K562 (cell line): ENCODE results near the gene PEX19. TPM values are rescaled to one million over a fixed set of nuclear protein-coding genes. Genes with fewer than 3 reads are reported as not detected.

Experiments
- ATAC-seq: fragments of 200-7000 bp; cut with Tn5 transposase; 3 replicates; pipeline ENCODE4 v1.9.1; 2020; ENCODE audit warnings: moderate library complexity
- BruUV-seq: library from RNA; stranded (reverse); fragments of 400-500 nt; replicated peaks from 2 replicates; lab custom pipeline; 2021; lab: Mats Ljungman, UMichigan
- CTCF ChIA-PET: fragments of 300-600 bp; formaldehyde crosslinking; extraction: SDS; loops from one replicate; lab custom pipeline; 2021; ENCODE audit warnings: low intra/inter-chr PET ratio; lab: Yijun Ruan, JAX
- POLR2A ChIA-PET: fragments of 300-600, 350-650 bp; sonication (Branson Sonifier 250); formaldehyde crosslinking; extraction: SDS; loops from one replicate; lab custom pipeline; 2021; ENCODE audit warnings: antibody characterized with exemption, inconsistent platforms; lab: Yijun Ruan, JAX
- DNase-seq, 4 experiments: peaks; one replicate each; pipeline versions ENCODE4 v3.0.0 to v3.0.0-alpha.2; 2011 to 2018; ENCODE audit warnings: low spot score in 3 of 4, mixed read lengths in 3 of 4; ENCODE audit errors: extremely low read depth in 1 of 4
- FAIRE-seq: peaks from 2 replicates; lab custom pipeline; 2011; peaks lifted over from hg19 to GRCh38; lab: Jason Lieb, UNC
- H2AFZ ChIP-seq: 2 replicates; pipeline ENCODE4 v1.6.0; 2011; ENCODE audit warnings: low read depth, low read length, control low read depth, inconsistent platforms
- H3K27ac ChIP-seq: fragments of 200-600 bp; 3 replicates; pipeline ENCODE4 v1.8.0; 2011; ENCODE audit warnings: low read depth, mild to moderate bottlenecking, control low read depth, inconsistent platforms, low read length, moderate library complexity, mixed read lengths; ENCODE audit errors: extremely low read depth
- H3K27me3 ChIP-seq, 2 experiments: fragments of 300-600 bp in 1 of 2; 2 replicates in 1 of 2; 3 replicates in 1 of 2; pipeline versions ENCODE4 v1.6.0 to v1.8.0; 2011; ENCODE audit warnings: inconsistent platforms in 2 of 2, low read length in 2 of 2, mild to moderate bottlenecking in 1 of 2, mixed read lengths in 1 of 2, moderate library complexity in 1 of 2; ENCODE audit not compliant: control insufficient read depth in 2 of 2, insufficient read depth in 2 of 2
- H3K36me3 ChIP-seq: fragments of 300-600 bp; 3 replicates; pipeline ENCODE4 v1.8.0; 2011; ENCODE audit warnings: mild to moderate bottlenecking, low read length, inconsistent platforms; ENCODE audit not compliant: control insufficient read depth, insufficient read depth
- H3K4me1 ChIP-seq, 2 experiments: fragments of 200-600 bp in 1 of 2; replicated peaks in 1 of 2; 2 replicates in 1 of 2; 3 replicates in 1 of 2; pipeline versions ENCODE4 v1.5.1 to v1.8.0; 2011; ENCODE audit warnings: inconsistent platforms in 2 of 2, low read length in 2 of 2, mild to moderate bottlenecking in 1 of 2, mixed read lengths in 1 of 2, moderate library complexity in 1 of 2; ENCODE audit not compliant: control insufficient read depth in 2 of 2, insufficient read depth in 2 of 2
- H3K4me2 ChIP-seq: 2 replicates; pipeline ENCODE4 v1.6.1; 2011; ENCODE audit warnings: low read length, control low read depth, inconsistent platforms, mixed read lengths; ENCODE audit not compliant: insufficient read depth
- H3K4me3 ChIP-seq: fragments of 200-600 bp; sonication (generic), shearing (Covaris generic); 2 replicates; pipeline ENCODE4 v1.5.1; 2016; ENCODE audit warnings: control low read depth, inconsistent platforms
- H3K79me2 ChIP-seq: fragments of 200-600 bp; 3 replicates; pipeline ENCODE4 v1.8.0; 2011; ENCODE audit warnings: low read length, inconsistent platforms; ENCODE audit not compliant: control insufficient read depth, insufficient read depth
- H3K9ac ChIP-seq, 2 experiments: 2 replicates each; pipeline versions ENCODE4 v1.6.0 to v1.6.1; 2011; ENCODE audit warnings: low read depth in 2 of 2, low read length in 2 of 2, control low read depth in 1 of 2, inconsistent platforms in 1 of 2, mild to moderate bottlenecking in 1 of 2, mixed read lengths in 1 of 2; ENCODE audit not compliant: insufficient read depth in 1 of 2
- H3K9me1 ChIP-seq: one replicate; pipeline ENCODE4 v1.6.0; 2011; ENCODE audit warnings: inconsistent platforms, mild to moderate bottlenecking, low read length, moderate library complexity; ENCODE audit not compliant: control insufficient read depth, insufficient read depth
- H3K9me3 ChIP-seq: replicated peaks from 2 replicates; pipeline ENCODE4 v1.5.1; 2011; ENCODE audit warnings: low read depth, low read length, inconsistent platforms; ENCODE audit not compliant: control insufficient read depth, insufficient read depth
- H4K20me1 ChIP-seq: replicated peaks from 2 replicates; pipeline ENCODE4 v1.6.1; 2011; ENCODE audit warnings: low read length, inconsistent platforms, mixed read lengths; ENCODE audit not compliant: control insufficient read depth, insufficient read depth
- CHAMP1 ChIP-seq: fragments of 450-650 bp; IDR thresholded peaks from 2 replicates; pipeline ENCODE4 v1.6.1; 2016; ENCODE audit warnings: mild to moderate bottlenecking
- CHD1 ChIP-seq: fragments of 200-600 bp; sonication (generic); IDR thresholded peaks from one replicate; pipeline ENCODE4 v1.6.1; 2012; ENCODE audit warnings: mild to moderate bottlenecking, moderate library complexity, low read length, inconsistent platforms
- CREB5 ChIP-seq: fragments of 250-450 bp; sonication (Bioruptor Pico); IDR thresholded peaks from 2 replicates; pipeline ENCODE4 v1.5.0; 2020; ENCODE audit warnings: mild to moderate bottlenecking
- DACH1 ChIP-seq: fragments of 450-650 bp; IDR thresholded peaks from 2 replicates; pipeline ENCODE4 v1.6.1; 2018; ENCODE audit not compliant: partially characterized antibody
- HIVEP1 ChIP-seq: fragments of 250-450 bp; sonication (Bioruptor Pico); IDR thresholded peaks from 2 replicates; pipeline ENCODE4 v1.4.0; 2020; ENCODE audit warnings: mild to moderate bottlenecking
- HMBOX1 ChIP-seq: sonication (generic); IDR thresholded peaks from 2 replicates; pipeline ENCODE4 v1.6.1; 2016
- JUN ChIP-seq, 2 experiments: sonication (generic) in 1 of 2; formaldehyde crosslinking in 1 of 2; IDR thresholded peaks; 2 replicates each; pipeline versions ENCODE4 v1.6.1 to v1.8.0; 2012 to 2022; ENCODE audit warnings: borderline replicate concordance in 2 of 2, mild to moderate bottlenecking in 2 of 2, improper control_type of control experiment in 1 of 2, low read depth in 1 of 2, low read length in 1 of 2, missing genetic modification reagents in 1 of 2
- MAX ChIP-seq: sonication (generic); formaldehyde crosslinking; IDR thresholded peaks from 2 replicates; pipeline ENCODE4 v1.9.0; 2022; ENCODE audit warnings: mild to moderate bottlenecking, missing genetic modification reagents
- MTF1 ChIP-seq: fragments of 250-450 bp; sonication (Bioruptor Pico); IDR thresholded peaks from 2 replicates; pipeline ENCODE4 v1.9.0; 2021; ENCODE audit warnings: moderate library complexity, mild to moderate bottlenecking, inconsistent platforms, borderline replicate concordance
- PHF20 ChIP-seq: fragments of 450-650 bp; IDR thresholded peaks from 2 replicates; pipeline ENCODE4 v1.6.1; 2018; ENCODE audit not compliant: partially characterized antibody
- POLR2H ChIP-seq: IDR thresholded peaks from 2 replicates; pipeline ENCODE4 v1.6.1; 2016; ENCODE audit warnings: missing genetic modification characterization, low read depth, mild to moderate bottlenecking, control low read depth, missing compliant biosample characterization, moderate library complexity
- POLR3A ChIP-seq: IDR thresholded peaks from 2 replicates; pipeline ENCODE4 v1.6.1; 2011; ENCODE audit warnings: borderline replicate concordance, mild to moderate bottlenecking, moderate library complexity; ENCODE audit not compliant: insufficient read length, insufficient read depth; ENCODE audit errors: extremely low read depth
- PRPF4 ChIP-seq: fragments of 200-400 bp; formaldehyde crosslinking; IDR thresholded peaks from one replicate; pipeline ENCODE4 v1.6.1; 2017; ENCODE audit warnings: low read length, low read depth, mild to moderate bottlenecking; ENCODE audit not compliant: insufficient read depth, poor library complexity, severe bottlenecking
- SAFB ChIP-seq: fragments of 200-400 bp; formaldehyde crosslinking; IDR thresholded peaks from 2 replicates; pipeline ENCODE4 v1.6.1; 2017; ENCODE audit warnings: low read depth, low read length, borderline replicate concordance
- ZNF197 ChIP-seq: fragments of 200-800 bp; sonication (Bioruptor generic); IDR thresholded peaks from 2 replicates; pipeline ENCODE4 v1.6.1; 2016; ENCODE audit warnings: low read depth, missing genetic modification characterization, missing compliant biosample characterization
- ZNF316 ChIP-seq: fragments of 450-650 bp; IDR thresholded peaks from 2 replicates; pipeline ENCODE4 v1.6.1; 2016
- ZNF408 ChIP-seq: fragments of 250-450 bp; sonication (Bioruptor Pico); IDR thresholded peaks from 2 replicates; pipeline ENCODE4 v1.4.0; 2020; ENCODE audit warnings: low read depth, mild to moderate bottlenecking, moderate library complexity
- in situ Hi-C: fragments of 300-500 bp; cut with MboI; formaldehyde crosslinking; loops from 4 replicates; pipeline ENCODE4 v1.15.0; 2018; ENCODE audit warnings: inconsistent platforms, mixed read lengths
- intact Hi-C: fragments of 100-400 bp; cut with micrococcal nuclease; formaldehyde crosslinking; loops from 2 replicates; pipeline ENCODE4 v1.14.2; 2022
- polyA plus RNA-seq, 8 experiments: library from polyadenylated mRNA; depleted of rRNA in 4 of 8; stranded (reverse) in 5 of 8; unstranded in 3 of 8; fragments of >200 nt; fragmentation: Nextera tagmentation in 2 of 8; fragmentation: Illumina TruSeq in 1 of 8; extraction: Ambion mirVana in 2 of 8; extraction: Trizol in 1 of 8; gene quantifications; 2 replicates each; pipeline versions ENCODE4 v1.2.1 to v1.2.3, GENCODE V29; 2011 to 2014; ENCODE audit warnings: inconsistent platforms in 1 of 8, missing spikeins in 1 of 8
- total RNA-seq, 7 experiments: library from RNA; depleted of rRNA in 6 of 7; stranded (reverse); fragments of >200 nt in 6 of 7; fragmentation: Illumina TruSeq in 2 of 7; extraction: Trizol in 2 of 7; gene quantifications; 2 replicates each; pipeline versions ENCODE4 v1.2.1 to v1.2.3, GENCODE V29; 2011 to 2021; ENCODE audit warnings: low replicate concordance in 1 of 7

The PEX19 gene
- total and polyA plus RNA-seq, 9 of the 15 experiments (the other 6 are each of a cell fraction or from before 2014, with no cell fraction given): 32.5 to 103 (median 59.8) TPM

- H3K9me1 ChIP-seq: no peaks in the 10 kb centered on the region
- peaks cover 4% of the 10 kb centered on the region; the same call in 2 of the 3 replicates for H3K79me2 ChIP-seq
- POLR2A ChIA-PET: interaction anchor here (0.6 to 1.5 kb wide), 4 partner anchors 10 to 22 kb away, joined by 3 to 5 read pairs (median 4); no protein-coding TSS in a partner anchor
- TF ChIP-seq MAX (CRISPR knock-in tag): no peak
- no peak for TF ChIP-seq CREB5 (CRISPR knock-in tag)
- TF ChIP-seq HMBOX1: no peak
- TF ChIP-seq ZNF197 (CRISPR knock-in tag): no peak
- TF ChIP-seq DACH1: no peak
- no peak for TF ChIP-seq CHD1
- no peak for TF ChIP-seq JUN (IDR thresholded peaks at IDR 0.05; ENCODE audit: borderline replicate concordance, low read depth, low read length)
- TF ChIP-seq JUN (CRISPR knock-in tag; IDR thresholded peaks at IDR 0.05; ENCODE audit: borderline replicate concordance): no peak
- TF ChIP-seq MTF1 (CRISPR knock-in tag): no peak
- no peak for TF ChIP-seq POLR3A
- TF ChIP-seq HIVEP1 (CRISPR knock-in tag): no peak
- no peak for TF ChIP-seq PHF20
- peak; percentile 92 for TF ChIP-seq ZNF316
- no peak for TF ChIP-seq POLR2H (tag)
- no peak for TF ChIP-seq SAFB
- no peak for TF ChIP-seq ZNF408 (CRISPR knock-in tag)
- TF ChIP-seq PRPF4: no peak
- no peak for TF ChIP-seq CHAMP1
These were observed 47.6 kb upstream of the PEX19 start for GRCh38 chr1:160332516-160332915.

More at GRCh38 chr1:160332516-160332915, 47.6 kb upstream of the PEX19 start:
- no peak overlapping the region for H2AFZ ChIP-seq
- no peaks in the 10 kb centered on the region for H4K20me1 ChIP-seq
- intact Hi-C loops: no loop called here
- DNase-seq (no peak), ATAC-seq (no peak), FAIRE-seq (no peak)
- H3K9ac ChIP-seq: no peak overlapping the region
- BruUV-seq: no TSS peak
- no peaks in the 10 kb centered on the region for H3K4me1 ChIP-seq
- in situ Hi-C loops: no loop called here
- H3K27me3 ChIP-seq: no peaks in the 10 kb centered on the region
- no peak overlapping the region for H3K4me3 ChIP-seq
- peaks cover 92% of the 10 kb centered on the region for H3K36me3 ChIP-seq
- H3K4me2 ChIP-seq: no peak overlapping the region
- H3K9me3 ChIP-seq: no peaks in the 10 kb centered on the region
- CTCF ChIA-PET: no interaction called here
- no peak overlapping the region for H3K27ac ChIP-seq
